ENCODE measurements around the gene MVD. TPM values are rescaled to one million over a fixed set of nuclear protein-coding genes. Genes with fewer than 3 reads are reported as not detected.

The MVD gene
- total RNA-seq, 1 donor from 2014 or later = 40.0 TPM

- TF ChIP-seq CTCF (IDR thresholded peaks at IDR 0.05) = no peak
- Mint-ChIP-seq H3K27me3 (ENCODE audit: low read depth) (peaks cover 33% of the 10 kb centered on the region), H3K36me3 (ENCODE audit: low read depth) (peaks cover 1% of the 10 kb centered on the region), H3K4me1 (ENCODE audit: low read depth) (peaks cover 2% of the 10 kb centered on the region), H3K27ac (ENCODE audit: unreplicated experiment) (no peak overlapping the region), H3K4me3 (ENCODE audit: unreplicated experiment) (no peak overlapping the region), H3K9me3 (ENCODE audit: low read depth) (no peaks in the 10 kb centered on the region)
- no peak for DNase-seq (ENCODE audit: low spot score)
Observed at GRCh38 chr16:88684569-88685155, 21.8 kb upstream of the MVD start.

DNA sequence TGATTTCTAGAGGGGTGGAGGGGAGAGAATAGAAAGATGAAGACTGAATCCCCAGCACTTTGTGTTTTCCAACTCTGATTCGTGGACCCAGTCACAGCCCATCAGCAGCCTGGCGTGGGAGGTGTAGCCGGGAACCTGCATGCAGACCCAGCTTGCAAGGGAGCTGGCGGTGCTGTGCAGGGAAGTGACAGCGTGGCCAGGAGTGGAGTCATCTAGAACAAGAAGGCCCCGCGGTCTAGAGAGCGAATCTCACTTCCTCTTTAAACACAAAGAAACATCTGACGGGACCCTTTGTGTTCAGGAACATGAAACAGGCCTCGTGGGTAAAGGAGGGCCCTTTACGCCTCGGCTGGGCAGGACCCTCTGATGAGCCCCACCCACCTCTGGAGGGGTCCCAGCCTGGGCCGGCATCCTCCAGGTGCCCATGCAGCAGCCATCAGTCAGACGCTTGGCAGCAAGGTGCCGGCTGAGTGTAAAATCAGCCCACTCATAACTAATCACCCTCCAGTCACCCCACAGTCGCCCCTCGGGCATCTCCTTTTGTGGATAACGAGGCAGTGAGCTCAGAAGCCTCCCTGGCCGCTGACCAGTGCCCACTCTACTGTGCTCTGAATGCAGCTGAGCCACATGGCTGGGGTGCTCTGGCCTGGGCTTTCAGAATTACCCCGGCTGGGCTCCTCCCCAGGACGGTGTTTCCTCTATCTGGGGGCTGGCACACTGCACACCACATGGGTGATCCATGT lies 19.0 kb upstream of the MVD start:
- no peak overlapping the region for H3K4me3 Mint-ChIP-seq (ENCODE audit: unreplicated experiment)
- H3K36me3 Mint-ChIP-seq (ENCODE audit: low read depth) = peaks cover 1% of the 10 kb centered on the region
- H3K9me3 Mint-ChIP-seq (ENCODE audit: low read depth) = no peaks in the 10 kb centered on the region
- peaks cover 2% of the 10 kb centered on the region for H3K4me1 Mint-ChIP-seq (ENCODE audit: low read depth)
- no peak for DNase-seq (ENCODE audit: low spot score)
- peaks cover 21% of the 10 kb centered on the region for H3K27me3 Mint-ChIP-seq (ENCODE audit: low read depth)
- TF ChIP-seq CTCF (IDR thresholded peaks at IDR 0.05) = no peak
- H3K27ac Mint-ChIP-seq (ENCODE audit: unreplicated experiment) = no peak overlapping the region

- H3K4me1 Mint-ChIP-seq (ENCODE audit: low read depth) = peaks cover 2% of the 10 kb centered on the region
- H3K27ac Mint-ChIP-seq (ENCODE audit: unreplicated experiment) = no peak overlapping the region
- H3K9me3 Mint-ChIP-seq (ENCODE audit: low read depth) = no peaks in the 10 kb centered on the region
- peak; percentile 43 for TF ChIP-seq CTCF (IDR thresholded peaks at IDR 0.05)
- peaks cover 21% of the 10 kb centered on the region for H3K27me3 Mint-ChIP-seq (ENCODE audit: low read depth)
- no peak for DNase-seq (ENCODE audit: low spot score)
- H3K36me3 Mint-ChIP-seq (ENCODE audit: low read depth) = peaks cover 1% of the 10 kb centered on the region
- no peak overlapping the region for H3K4me3 Mint-ChIP-seq (ENCODE audit: unreplicated experiment)
Observed at GRCh38 chr16:88681084-88681680, 18.3 kb upstream of the MVD start.

DNA sequence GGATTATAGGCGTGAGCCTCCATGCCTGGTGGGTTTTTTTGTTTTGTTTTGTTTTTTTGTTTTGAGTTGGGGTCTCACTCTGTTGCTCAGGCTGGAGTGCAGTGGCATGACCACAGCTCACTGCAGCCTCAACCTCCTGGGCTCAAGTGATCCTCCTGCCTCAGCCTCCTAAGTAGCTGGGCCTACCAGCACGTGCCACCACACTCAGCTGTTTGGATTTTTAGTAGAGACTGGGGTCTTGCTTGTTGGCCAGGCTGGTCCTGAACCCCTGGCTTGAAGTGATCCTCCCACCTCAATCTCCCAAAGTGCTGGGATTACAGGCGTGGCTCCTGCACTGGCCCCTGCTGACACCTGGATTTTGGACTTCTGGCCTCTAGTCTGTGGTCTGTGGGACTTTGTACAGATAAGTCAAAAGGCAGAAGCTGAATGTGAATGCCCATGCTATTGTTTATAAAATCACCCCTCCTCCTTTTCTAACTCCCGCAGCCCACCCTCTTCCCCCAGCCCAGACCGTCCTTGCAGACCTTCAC lies 17.7 kb upstream of the MVD start:
- peaks cover 21% of the 10 kb centered on the region for H3K27me3 Mint-ChIP-seq (ENCODE audit: low read depth)
- no peak overlapping the region for H3K4me3 Mint-ChIP-seq (ENCODE audit: unreplicated experiment)
- no peak for TF ChIP-seq CTCF (IDR thresholded peaks at IDR 0.05)
- H3K27ac Mint-ChIP-seq (ENCODE audit: unreplicated experiment) = no peak overlapping the region
- no peak for DNase-seq (ENCODE audit: low spot score)
- H3K36me3 Mint-ChIP-seq (ENCODE audit: low read depth) = peaks cover 1% of the 10 kb centered on the region
- no peaks in the 10 kb centered on the region for H3K9me3 Mint-ChIP-seq (ENCODE audit: low read depth)
- peaks cover 2% of the 10 kb centered on the region for H3K4me1 Mint-ChIP-seq (ENCODE audit: low read depth)

- no peak overlapping the region for H3K27ac Mint-ChIP-seq (ENCODE audit: unreplicated experiment)
- no peak overlapping the region for H3K4me3 Mint-ChIP-seq (ENCODE audit: unreplicated experiment)
- no peak for DNase-seq (ENCODE audit: low spot score)
- H3K27me3 Mint-ChIP-seq (ENCODE audit: low read depth) = peaks cover 6% of the 10 kb centered on the region
- H3K9me3 Mint-ChIP-seq (ENCODE audit: low read depth) = no peaks in the 10 kb centered on the region
- H3K36me3 Mint-ChIP-seq (ENCODE audit: low read depth) = peaks cover 2% of the 10 kb centered on the region
- no peak for TF ChIP-seq CTCF (IDR thresholded peaks at IDR 0.05)
- no peaks in the 10 kb centered on the region for H3K4me1 Mint-ChIP-seq (ENCODE audit: low read depth)
Observed at GRCh38 chr16:88678224-88678979, 15.5 kb upstream of the MVD start.

Data from chondrocyte (in vitro differentiated cells).